Measurements from ENCODE around the gene CRK.
"Not testable (repeated sequence)": the region's sequence is repeated elsewhere in the genome, so short reads cannot be mapped to it uniquely, and the experiment has no call there.

The CRK gene

DNA sequence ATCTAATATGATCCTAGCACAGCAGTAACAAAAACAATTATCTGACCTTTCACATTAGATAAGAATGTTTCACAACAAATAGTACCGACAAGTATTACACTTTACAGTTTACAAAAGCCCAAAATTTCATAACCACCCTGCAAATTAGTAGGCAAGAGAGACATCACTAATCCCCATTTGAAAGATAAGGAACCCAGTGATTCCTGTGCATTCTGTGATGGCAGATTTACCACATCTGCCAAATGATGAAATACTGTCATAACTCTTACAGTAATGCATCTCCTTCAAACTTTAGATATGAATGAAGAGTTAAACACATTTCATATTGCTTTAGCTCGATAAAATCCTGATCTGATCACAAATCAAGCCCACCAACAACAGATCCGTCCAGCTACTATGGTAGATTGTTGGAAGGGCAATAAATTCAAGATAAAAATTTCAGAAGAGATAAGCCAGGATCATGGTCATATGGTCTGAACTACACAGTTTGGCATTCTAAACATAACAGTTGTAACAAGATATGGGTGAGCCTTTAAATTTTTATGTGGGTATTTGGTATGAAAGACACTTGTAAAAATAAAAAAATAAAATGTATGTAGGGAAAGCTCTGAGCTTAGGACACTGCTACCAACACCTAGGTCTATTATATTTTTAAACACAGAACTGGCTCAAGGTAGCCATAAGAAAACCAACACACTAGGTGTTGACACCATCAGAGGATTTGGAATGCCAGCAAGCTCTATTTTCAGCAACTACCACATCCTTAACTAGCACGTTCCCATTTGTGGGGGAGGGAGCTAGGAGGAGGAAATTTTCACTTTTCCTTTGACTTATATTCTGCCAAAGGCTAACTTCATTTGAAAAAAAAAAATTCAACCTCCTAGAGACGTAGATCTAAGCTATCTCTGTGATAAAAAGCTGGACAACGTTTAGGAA, 65.3 kb downstream of the CRK start:
- DNase-seq (ENCODE audit: low spot score): no peak
- no peak for FAIRE-seq

DNA sequence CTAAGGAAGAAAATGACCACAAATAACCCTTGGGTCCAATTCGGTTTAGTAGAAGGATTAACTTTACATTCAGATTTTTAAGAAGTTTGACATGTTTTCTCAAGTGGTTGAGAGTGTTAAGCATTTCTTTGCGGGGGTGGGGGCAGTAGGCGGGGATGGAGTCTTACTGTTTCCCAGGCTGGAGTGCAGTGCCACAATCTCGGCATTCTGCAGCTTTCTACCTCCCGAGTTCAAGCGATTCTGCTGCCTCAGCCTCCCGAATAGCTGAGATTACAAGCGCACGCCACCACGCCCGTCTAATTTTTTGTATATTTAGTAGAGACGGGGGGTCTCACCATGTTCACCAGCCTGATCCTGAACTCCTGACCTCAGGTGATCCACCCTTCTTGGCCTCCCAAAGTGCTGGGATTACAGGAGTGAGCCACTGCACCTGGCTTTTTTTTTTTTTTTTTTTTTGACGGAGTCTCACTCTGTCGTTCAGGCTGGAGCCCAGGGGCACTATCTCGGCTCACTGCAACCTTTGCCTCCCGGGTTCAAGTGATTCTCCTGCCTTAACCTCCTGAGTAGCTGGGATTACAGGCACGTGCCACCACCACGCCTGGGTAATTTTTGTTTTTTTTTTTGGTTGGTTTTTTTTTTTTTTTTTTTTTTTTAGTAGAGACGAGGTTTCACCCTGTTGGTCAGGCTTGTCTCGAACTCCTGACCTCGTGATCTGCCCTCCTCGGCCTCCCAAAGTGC, 68.4 kb downstream of the CRK start:
- DNase-seq (ENCODE audit: low spot score); FAIRE-seq: not testable (repeated sequence)

GRCh38 chr17:1386675-1387190, 69.3 kb downstream of the CRK start:
- DNase-seq (ENCODE audit: low spot score); FAIRE-seq: not testable (repeated sequence)

GRCh38 chr17:1386265-1386664, 69.8 kb downstream of the CRK start:
- FAIRE-seq: no peak
- no peak for DNase-seq (ENCODE audit: low spot score)

- DNase-seq (ENCODE audit: low spot score) (no peak), FAIRE-seq (no peak)
Measured at GRCh38 chr17:1385861-1386260, 70.2 kb downstream of the CRK start.

GRCh38 chr17:1384905-1385435, 71.1 kb downstream of the CRK start:
- DNase-seq (ENCODE audit: low spot score): no peak
- no peak for FAIRE-seq

GRCh38 chr17:1379930-1380313, 76.1 kb downstream of the CRK start:
- DNase-seq (ENCODE audit: low spot score) (no peak), FAIRE-seq (no peak)

DNA sequence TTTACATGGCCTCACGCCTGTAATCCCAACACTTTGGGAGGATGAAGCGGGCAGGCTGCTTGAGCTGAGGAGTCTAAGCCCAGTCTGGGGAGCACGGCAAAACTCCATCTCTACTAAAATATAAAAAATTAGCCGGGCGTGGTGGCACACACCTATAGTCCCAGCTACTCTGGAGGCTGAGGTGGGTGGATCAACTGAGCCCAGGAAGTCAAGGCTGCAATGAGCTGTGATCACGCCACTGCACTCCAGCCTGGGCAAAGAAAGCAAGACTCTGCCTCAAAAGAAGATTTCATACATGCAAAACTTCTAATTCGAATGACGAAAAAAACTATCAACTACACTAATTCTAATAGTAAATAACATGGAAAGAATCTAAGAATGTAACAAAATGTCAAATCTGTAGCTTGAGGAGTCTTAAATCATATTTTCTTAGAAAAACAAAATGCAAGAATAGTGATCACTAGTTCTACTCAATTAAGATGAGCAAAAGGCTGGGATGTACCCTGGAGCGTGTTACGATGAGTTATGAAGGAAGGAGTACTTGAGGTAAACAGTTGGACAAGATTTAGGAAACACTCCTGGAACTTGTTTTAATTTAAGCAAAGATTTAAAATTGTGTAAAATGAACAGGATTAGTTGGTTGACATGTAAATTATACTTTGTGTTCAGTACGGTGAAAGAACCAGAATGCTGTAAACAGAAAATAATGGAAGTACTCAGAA, 76.7 kb downstream of the CRK start:
- FAIRE-seq (no peak), DNase-seq (ENCODE audit: low spot score) (no peak)

DNA sequence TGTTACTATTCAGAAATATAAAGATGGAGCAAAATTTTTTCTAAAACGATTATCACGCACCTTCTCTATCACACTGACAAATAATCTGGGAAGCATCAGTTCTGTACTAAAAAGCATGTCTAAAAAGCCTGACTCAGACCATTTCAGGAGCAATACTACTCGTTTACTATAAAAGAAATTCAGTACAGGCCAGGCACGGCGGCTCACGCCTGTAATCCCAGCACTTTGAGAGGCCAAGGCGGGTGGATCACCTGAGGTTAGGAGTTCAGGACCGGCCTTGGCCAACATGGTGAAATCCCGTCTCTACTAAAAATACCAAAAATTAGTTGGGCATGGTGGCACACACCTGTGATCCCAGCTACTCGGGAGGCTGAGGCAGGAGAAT, 77.6 kb downstream of the CRK start:
- FAIRE-seq; DNase-seq (ENCODE audit: low spot score): not testable (repeated sequence)

DNA sequence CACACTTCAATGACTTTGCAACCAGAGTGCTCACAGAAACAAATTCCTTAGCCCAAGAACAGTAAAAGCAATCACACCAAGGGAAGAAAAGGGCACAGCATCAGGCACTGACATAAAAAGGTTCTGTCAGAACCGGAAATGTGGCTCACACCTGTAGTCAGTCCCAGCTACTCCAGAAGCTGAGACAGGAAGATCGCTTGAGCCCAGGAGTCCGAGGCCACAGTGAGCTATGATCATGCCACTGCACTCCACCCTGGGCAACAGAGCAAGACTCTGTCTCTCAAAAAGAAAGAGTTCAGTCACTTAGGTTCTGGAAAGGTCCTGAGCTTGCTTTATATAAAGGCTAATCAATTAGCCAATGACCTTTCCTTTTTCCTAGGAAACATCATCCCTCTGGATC, 78.7 kb downstream of the CRK start:
- FAIRE-seq (no peak), DNase-seq (ENCODE audit: low spot score) (no peak)

- DNase-seq (ENCODE audit: low spot score): no peak
- no peak for FAIRE-seq
Measured at GRCh38 chr17:1376061-1376460, 80.0 kb downstream of the CRK start.

DNA sequence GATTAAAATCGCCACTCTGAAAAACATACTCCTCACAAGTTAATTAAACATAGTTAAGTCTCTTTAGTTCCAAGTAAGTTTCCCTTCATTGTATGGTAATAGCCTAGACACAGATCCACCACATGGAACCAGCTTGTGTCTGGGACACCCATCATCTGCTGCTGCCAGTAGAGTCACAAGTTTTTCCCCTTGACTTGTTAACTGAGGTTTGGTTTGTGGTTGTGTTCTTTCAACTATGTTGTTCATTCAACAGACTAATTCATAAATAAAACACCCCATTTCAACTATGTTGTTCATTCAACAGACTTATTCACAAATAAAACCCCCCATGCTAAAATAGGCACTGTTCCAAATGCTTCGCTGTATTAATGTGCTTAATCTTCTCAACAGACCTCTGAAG, 80.4 kb downstream of the CRK start:
- FAIRE-seq: no peak

DNA sequence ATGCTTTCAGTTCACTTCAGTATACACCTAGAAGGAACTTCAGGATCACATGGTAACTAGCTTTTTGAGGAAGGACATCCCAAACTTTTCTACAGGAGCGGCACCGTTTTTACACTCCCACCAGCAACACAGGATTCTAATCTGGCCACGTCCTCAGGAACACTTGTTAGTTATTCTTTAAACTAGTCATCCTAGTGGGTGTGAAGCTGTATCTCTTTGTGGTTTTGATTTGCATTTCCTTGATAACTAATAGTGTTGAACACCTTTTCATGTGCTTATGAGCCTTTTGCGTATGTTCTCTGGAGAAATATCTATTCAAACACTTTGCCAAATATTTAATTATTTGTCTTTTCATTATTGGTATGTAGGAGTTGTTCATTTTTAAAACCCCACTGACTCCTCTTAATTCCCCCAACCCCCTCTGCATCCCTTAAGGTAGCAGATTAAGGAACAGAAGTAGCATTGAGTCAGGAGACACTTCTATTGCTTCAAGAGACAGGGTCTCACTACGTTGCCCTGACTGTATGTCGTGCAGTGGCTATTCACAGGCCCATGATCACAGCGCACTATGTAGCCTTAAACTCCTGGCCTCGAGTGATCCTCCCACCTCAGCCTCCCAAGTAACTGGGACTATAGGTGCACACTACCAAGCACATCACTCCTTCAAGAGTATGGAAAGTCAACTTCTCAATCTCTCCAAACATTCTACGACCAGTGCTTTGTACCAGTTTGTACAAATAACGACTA, 81.4 kb downstream of the CRK start:
- FAIRE-seq: no peak

More for the DNA sequence above, 80.4 kb downstream of the CRK start:
- no peak for DNase-seq (ENCODE audit: low spot score)

GRCh38 chr17:1373707-1374237, 82.3 kb downstream of the CRK start:
- DNase-seq (ENCODE audit: low spot score): no peak
- FAIRE-seq: no peak

More for the DNA sequence above, 81.4 kb downstream of the CRK start:
- no peak for DNase-seq (ENCODE audit: low spot score)

- DNase-seq (ENCODE audit: low spot score) (no peak), FAIRE-seq (no peak)
Measured at GRCh38 chr17:1372618-1373017, 83.4 kb downstream of the CRK start.

- FAIRE-seq (no peak), DNase-seq (ENCODE audit: low spot score) (no peak)
Measured at GRCh38 chr17:1371893-1372590, 84.0 kb downstream of the CRK start.

Measured in urothelium cell line (cell line).